Type B pancreatic cell (in vitro differentiated cells): ENCODE measurements around the gene CYBA. TPM values are rescaled to one million over a fixed set of nuclear protein-coding genes. Genes with fewer than 3 reads are reported as not detected.

ENCODE experiments used
- DNase-seq: peaks from one replicate; pipeline ENCODE4 v3.0.0; 2021; ENCODE audit warnings: mixed read lengths; ENCODE audit not compliant: unreplicated experiment; ENCODE audit errors: extremely low spot score
- H3K27ac Mint-ChIP-seq: 2 replicates; pipeline ENCODE4 v1.8.0; 2021; ENCODE audit warnings: mild to moderate bottlenecking, mixed read lengths
- H3K27me3 Mint-ChIP-seq: 2 replicates; pipeline ENCODE4 v1.8.0; 2021; ENCODE audit warnings: mixed read lengths
- H3K36me3 Mint-ChIP-seq: 2 replicates; pipeline ENCODE4 v1.8.0; 2021; ENCODE audit warnings: mixed read lengths
- H3K4me1 Mint-ChIP-seq: one replicate; pipeline ENCODE4 v1.8.0; 2021; ENCODE audit warnings: mixed read lengths; ENCODE audit not compliant: unreplicated experiment
- H3K4me3 Mint-ChIP-seq: 2 replicates; pipeline ENCODE4 v1.8.0; 2021; ENCODE audit warnings: mild to moderate bottlenecking, mixed read lengths
- H3K9me3 Mint-ChIP-seq: 2 replicates; pipeline ENCODE4 v1.8.0; 2021; ENCODE audit warnings: mixed read lengths
- CTCF ChIP-seq: fragments of 200-600 bp; sonication (generic); conservative IDR thresholded peaks from 2 replicates; pipeline ENCODE4 v1.5.0; 2021; ENCODE audit warnings: antibody characterized with exemption, mild to moderate bottlenecking
- total RNA-seq: library from RNA; stranded (reverse); gene quantifications from 2 replicates; pipeline ENCODE4 v1.2.1, GENCODE V29; 2021; ENCODE audit warnings: low replicate concordance

Gene CYBA
- total RNA-seq, 1 donor from 2014 or later, result 120 TPM

GRCh38 chr16:88646345-88647034 is 4.4 kb downstream of the CYBA start:
- no peak for DNase-seq
- Mint-ChIP-seq H3K36me3 (no peaks in the 10 kb centered on the region), H3K27ac (no peak overlapping the region)

GRCh38 chr16:88645941-88646340 is 4.9 kb downstream of the CYBA start:
- no peaks in the 10 kb centered on the region for H3K9me3 Mint-ChIP-seq
- DNase-seq, result no peak
- H3K27ac Mint-ChIP-seq, result no peak overlapping the region
- H3K27me3 Mint-ChIP-seq, result no peaks in the 10 kb centered on the region
- H3K4me3 Mint-ChIP-seq, result no peak overlapping the region
- TF ChIP-seq CTCF, result no peak
- no peaks in the 10 kb centered on the region for H3K36me3 Mint-ChIP-seq
- H3K4me1 Mint-ChIP-seq, result peaks cover 9% of the 10 kb centered on the region

More at GRCh38 chr16:88646345-88647034, 4.4 kb downstream of the CYBA start:
- H3K9me3 Mint-ChIP-seq, result no peaks in the 10 kb centered on the region
- peaks cover 9% of the 10 kb centered on the region for H3K4me1 Mint-ChIP-seq
- H3K4me3 Mint-ChIP-seq, result no peak overlapping the region
- no peak for TF ChIP-seq CTCF
- H3K27me3 Mint-ChIP-seq, result no peaks in the 10 kb centered on the region

- H3K4me1 Mint-ChIP-seq, result peaks cover 9% of the 10 kb centered on the region
- no peak for TF ChIP-seq CTCF
- H3K9me3 Mint-ChIP-seq, result no peaks in the 10 kb centered on the region
- DNase-seq, result no peak
- no peak overlapping the region for H3K4me3 Mint-ChIP-seq
- no peaks in the 10 kb centered on the region for H3K36me3 Mint-ChIP-seq
- no peak overlapping the region for H3K27ac Mint-ChIP-seq
- H3K27me3 Mint-ChIP-seq, result peaks cover under 1% of the 10 kb centered on the region
These were observed 5.4 kb downstream of the CYBA start for GRCh38 chr16:88645455-88645854.

- TF ChIP-seq CTCF, result no peak
- Mint-ChIP-seq H3K27me3 (peaks cover 5% of the 10 kb centered on the region), H3K9me3 (no peaks in the 10 kb centered on the region), H3K36me3 (no peaks in the 10 kb centered on the region), H3K4me3 (no peak overlapping the region), H3K27ac (no peak overlapping the region), H3K4me1 (peaks cover 4% of the 10 kb centered on the region)
- no peak for DNase-seq
These were observed 7.3 kb downstream of the CYBA start for GRCh38 chr16:88643644-88643932.

GRCh38 chr16:88642881-88643643 is 7.8 kb downstream of the CYBA start:
- Mint-ChIP-seq H3K27me3 (peaks cover 7% of the 10 kb centered on the region), H3K4me1 (peaks cover 4% of the 10 kb centered on the region), H3K4me3 (no peak overlapping the region), H3K9me3 (no peaks in the 10 kb centered on the region), H3K36me3 (no peaks in the 10 kb centered on the region), H3K27ac (no peak overlapping the region)
- no peak for TF ChIP-seq CTCF
- DNase-seq, result no peak
